Small intestine (tissue), 7 donors: ENCODE data around the gene PRKN. TPM values are rescaled to one million over a fixed set of nuclear protein-coding genes. Genes with fewer than 3 reads are reported as not detected.
A peak's percentile ranks its signal among the peaks of the same experiment; 100 is the strongest.

ENCODE experiments used
- DNase-seq, 2 donors: peaks; one replicate each; pipeline versions ENCODE4 v3.0.0 to v3.0.0-alpha.2; 2013
- FAIRE-seq: peaks from 2 replicates; lab custom pipeline; 2012; peaks lifted over from hg19 to GRCh38; lab: Jason Lieb, UNC
- H3K27ac ChIP-seq, 3 donors: one replicate each; pipeline ENCODE4 v1.5.1; 2013; ENCODE audit warnings: low read length in 2 of 3, mild to moderate bottlenecking in 2 of 3, control low read depth in 1 of 3, inconsistent platforms in 1 of 3, low read depth in 1 of 3, moderate library complexity in 1 of 3
- H3K27me3 ChIP-seq, 3 donors: one replicate each; pipeline ENCODE4 v1.6.1; 2013; ENCODE audit warnings: low read length in 3 of 3, inconsistent platforms in 1 of 3; ENCODE audit not compliant: control insufficient read depth in 3 of 3, insufficient read depth in 3 of 3
- H3K36me3 ChIP-seq, 3 donors: one replicate each; pipeline ENCODE4 v1.6.1; 2013; ENCODE audit warnings: low read length in 3 of 3, inconsistent platforms in 1 of 3, low read depth in 1 of 3, mild to moderate bottlenecking in 1 of 3, moderate library complexity in 1 of 3; ENCODE audit not compliant: control insufficient read depth in 3 of 3, insufficient read depth in 2 of 3
- H3K4me1 ChIP-seq, 3 donors: one replicate each; pipeline ENCODE4 v1.6.1; 2013; ENCODE audit warnings: low read length in 2 of 3, inconsistent platforms in 1 of 3, low read depth in 1 of 3, mild to moderate bottlenecking in 1 of 3, moderate library complexity in 1 of 3; ENCODE audit not compliant: control insufficient read depth in 3 of 3, insufficient read depth in 2 of 3
- H3K4me3 ChIP-seq, 3 donors: one replicate each; pipeline ENCODE4 v1.5.1; 2013; ENCODE audit warnings: low read length in 3 of 3, control low read depth in 1 of 3, inconsistent platforms in 1 of 3, low read depth in 1 of 3, mild to moderate bottlenecking in 1 of 3, moderate library complexity in 1 of 3
- H3K9me3 ChIP-seq, 2 donors: one replicate each; pipeline ENCODE4 v1.6.1; 2013; ENCODE audit warnings: low read depth in 1 of 2, low read length in 1 of 2; ENCODE audit not compliant: control insufficient read depth in 2 of 2, insufficient read depth in 1 of 2
- WGBS, 3 donors: extraction: QIAGEN DNeasy Blood & Tissue Kit; methylation state at CpG; one replicate each; pipeline ENCODE4 v1.1.7; 2013; 5-methylcytosine and 5-hydroxymethylcytosine counted together
- polyA plus RNA-seq, 4 donors: library from polyadenylated mRNA; stranded (reverse) in 3 of 4; unstranded in 1 of 4; fragments of 200-250 nt in 3 of 4; fragments of 120-200 nt in 1 of 4; gene quantifications; one replicate each; pipeline versions ENCODE4 v1.2.1 to v1.2.3, GENCODE V29; 2013
- donor health status: healthy with polysubstance abuse.
- donor health status: control.
- donor health status: control.
- donor health status: Bipolar disorder and iron deficiency.
- donor health status: healthy.

PRKN gene
- polyA plus RNA-seq, 4 donors = 0.27 to 2.3 (median 1.0) TPM

DNA sequence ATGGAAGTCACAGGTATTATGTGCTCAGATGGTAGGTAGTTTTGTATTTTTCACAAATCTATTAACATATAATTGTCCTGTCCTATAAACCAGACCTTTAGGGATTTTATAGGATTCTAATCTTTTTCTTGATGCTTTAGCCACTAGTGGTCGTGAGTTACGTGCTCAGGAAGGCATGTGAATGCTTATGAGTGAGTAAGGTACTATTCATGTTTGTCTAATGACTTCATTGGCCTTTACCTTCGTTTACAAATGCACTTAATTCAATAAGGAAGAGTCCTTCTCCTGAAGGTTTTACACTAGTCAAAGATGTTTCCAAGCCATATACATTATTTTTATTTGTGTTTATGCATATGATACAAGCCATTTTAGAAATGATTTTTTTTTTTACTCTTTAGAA is 23.2 kb upstream of the PRKN start:
- DNase-seq = no peak
- Histone ChIP-seq H3K4me3 (no peak overlapping the region), H3K4me1 (no peaks in the 10 kb centered on the region), H3K27ac (no peak overlapping the region), H3K9me3 (no peaks in the 10 kb centered on the region), H3K36me3 (no peaks in the 10 kb centered on the region), H3K27me3 (no peaks in the 10 kb centered on the region)
- 33 to 50% (median 45%) methylated on average over 3 of the region's 3 CpGs for WGBS, 3 donors
- FAIRE-seq = no peak

DNA sequence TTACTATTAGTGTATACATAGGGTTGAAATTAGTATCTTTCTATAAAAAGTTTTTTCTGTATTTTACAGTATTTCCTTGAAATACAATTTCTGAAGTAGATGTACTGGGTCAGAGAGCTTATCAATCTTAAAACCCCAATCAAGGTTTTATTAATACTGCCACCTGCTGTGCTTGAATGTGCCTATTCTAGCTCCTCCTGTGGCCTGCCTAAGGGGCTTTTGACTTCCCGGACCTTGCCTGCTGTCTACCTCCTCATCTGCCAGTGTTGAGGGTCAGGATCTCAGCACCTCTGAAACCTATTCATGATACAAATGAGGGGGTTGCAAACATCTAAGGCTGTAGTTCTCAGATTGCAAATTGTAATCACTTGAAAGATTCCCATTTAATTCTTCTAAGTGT is 9.4 kb upstream of the PRKN start:
- WGBS, 3 donors = 11 to 47% (median 25%) methylated on average over 1 of the region's 1 CpG
- DNase-seq (peak in 1 of 2 donors; percentile 38), FAIRE-seq (no peak)
- Histone ChIP-seq H3K36me3 (no peaks in the 10 kb centered on the region), H3K27ac (no peak overlapping the region), H3K9me3 (no peaks in the 10 kb centered on the region), H3K4me3 (no peak overlapping the region), H3K4me1 (no peaks in the 10 kb centered on the region), H3K27me3 (no peaks in the 10 kb centered on the region)

- DNase-seq (no peak), FAIRE-seq (no peak)
- Histone ChIP-seq H3K27ac (no peak overlapping the region), H3K36me3 (no peaks in the 10 kb centered on the region), H3K27me3 (no peaks in the 10 kb centered on the region), H3K4me1 (no peaks in the 10 kb centered on the region), H3K9me3 (no peaks in the 10 kb centered on the region), H3K4me3 (no peak overlapping the region)
- WGBS, 3 donors = 72 to 75% (median 72%) methylated on average over 4 of the region's 4 CpGs
These were observed 5.9 kb upstream of the PRKN start for GRCh38 chr6:162733489-162733888.

GRCh38 chr6:162730502-162730901 is 2.9 kb upstream of the PRKN start:
- peaks cover 0 to 6% (median 1%) of the 10 kb centered on the region in 3 donors for H3K4me1 ChIP-seq
- no peaks in the 10 kb centered on the region for H3K9me3 ChIP-seq
- DNase-seq (no peak), FAIRE-seq (no peak)
- no peaks in the 10 kb centered on the region for H3K27me3 ChIP-seq
- H3K4me3 ChIP-seq = no peak overlapping the region
- H3K27ac ChIP-seq = no peak overlapping the region
- H3K36me3 ChIP-seq = no peaks in the 10 kb centered on the region
- WGBS, 3 donors = 97 to 100% (median 98%) methylated on average over 1 of the region's 1 CpG

DNA sequence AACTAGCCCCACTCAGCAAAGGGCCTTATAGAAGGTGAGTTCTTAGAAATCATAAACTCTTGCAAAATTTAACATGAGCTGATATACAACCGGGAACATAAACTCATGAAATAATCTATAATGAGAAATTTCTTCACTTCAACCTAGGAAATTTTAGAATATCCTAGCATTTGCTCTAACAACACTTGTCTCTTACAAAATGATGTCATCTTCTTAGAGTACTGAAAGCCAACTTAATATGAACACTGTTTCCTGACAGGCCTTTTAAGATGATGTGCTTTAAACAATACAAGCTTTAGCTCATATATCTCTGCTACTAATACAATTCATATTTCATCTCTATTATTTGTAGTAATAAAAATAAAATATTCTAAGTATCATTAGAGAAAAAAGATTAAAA is 1.1 kb upstream of the PRKN start:
- no peak overlapping the region for H3K4me3 ChIP-seq
- DNase-seq (no peak), FAIRE-seq (peak; percentile 39)
- no peaks in the 10 kb centered on the region for H3K27me3 ChIP-seq
- no peak overlapping the region for H3K27ac ChIP-seq
- 74 to 90% (median 82%) methylated on average over 1 of the region's 1 CpG for WGBS, 3 donors
- no peaks in the 10 kb centered on the region for H3K36me3 ChIP-seq
- H3K4me1 ChIP-seq = peaks cover 2 to 14% (median 5%) of the 10 kb centered on the region in 3 donors
- no peaks in the 10 kb centered on the region for H3K9me3 ChIP-seq

GRCh38 chr6:162728197-162728596 is 631 bp upstream of the PRKN start:
- Histone ChIP-seq H3K4me1 (peaks cover 2 to 14% (median 5%) of the 10 kb centered on the region in 3 donors), H3K4me3 (peak overlapping the region in 1 of 3 donors; percentile 29), H3K9me3 (no peaks in the 10 kb centered on the region), H3K27me3 (no peaks in the 10 kb centered on the region), H3K36me3 (no peaks in the 10 kb centered on the region), H3K27ac (peak overlapping the region; percentile 5 to 63 (median 46))
- FAIRE-seq (no peak), DNase-seq (no peak)
- 25 to 41% (median 31%) methylated on average over 7 of the region's 7 CpGs for WGBS, 3 donors

DNA sequence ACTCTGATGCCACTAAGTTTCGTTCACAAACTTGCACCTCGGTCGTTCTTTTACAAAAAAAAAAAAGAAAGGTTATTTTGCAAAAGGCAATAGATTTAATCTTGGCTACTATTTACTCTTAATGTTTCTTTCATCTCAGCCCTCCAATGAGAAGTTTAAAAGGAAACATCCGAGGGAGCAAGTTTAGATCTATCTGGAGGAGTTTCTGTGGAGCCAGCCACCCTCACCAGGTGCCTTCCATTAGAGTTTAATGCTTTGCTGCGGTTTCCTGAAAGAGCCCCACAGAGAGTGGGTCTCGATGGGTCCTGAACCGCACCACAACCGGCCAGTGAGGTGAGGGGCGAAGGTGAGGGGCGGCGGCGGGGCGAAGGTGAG is 632 bp downstream of the PRKN start:
- no peaks in the 10 kb centered on the region for H3K27me3 ChIP-seq
- DNase-seq = peak in 1 of 2 donors; percentile 29

GRCh38 chr6:162722633-162723032 is 4.9 kb downstream of the PRKN start:
- Histone ChIP-seq H3K36me3 (no peaks in the 10 kb centered on the region), H3K4me3 (no peak overlapping the region), H3K4me1 (peaks cover 2 to 10% (median 5%) of the 10 kb centered on the region in 3 donors), H3K27me3 (no peaks in the 10 kb centered on the region), H3K9me3 (no peaks in the 10 kb centered on the region), H3K27ac (no peak overlapping the region)
- FAIRE-seq (no peak), DNase-seq (no peak)
- 56 to 94% (median 84%) methylated on average over 1 of the region's 1 CpG for WGBS, 3 donors

More for the DNA sequence above, 632 bp downstream of the PRKN start:
- Histone ChIP-seq H3K9me3 (no peaks in the 10 kb centered on the region), H3K4me3 (peak overlapping the region; percentile 62 to 92 (median 74)), H3K36me3 (no peaks in the 10 kb centered on the region), H3K4me1 (peaks cover 2 to 14% (median 5%) of the 10 kb centered on the region in 3 donors), H3K27ac (peak overlapping the region; percentile 80 to 96 (median 86))
- 1 to 6% (median 3%) methylated on average over 12 to 13 of the region's 13 CpGs for WGBS, 3 donors
- FAIRE-seq = no peak

DNA sequence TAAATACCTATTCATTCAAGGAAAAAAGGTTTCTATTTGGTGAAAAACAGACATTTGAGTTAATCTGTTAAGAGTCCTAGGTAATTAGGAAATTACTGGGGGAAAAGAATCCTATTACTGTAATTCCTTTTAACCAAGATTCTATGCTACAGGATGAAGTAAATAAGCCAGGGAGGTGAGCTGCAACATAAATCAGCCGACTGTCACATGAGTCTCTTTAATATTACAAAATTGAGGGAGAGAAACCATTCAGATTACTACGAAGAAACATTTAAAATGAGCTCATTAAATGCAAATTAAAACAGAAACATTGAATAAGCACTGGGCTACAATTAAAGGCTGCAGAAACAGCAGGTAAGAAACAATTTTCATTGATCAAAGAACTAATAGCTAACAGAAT is 5.3 kb downstream of the PRKN start:
- DNase-seq (no peak), FAIRE-seq (no peak)
- Histone ChIP-seq H3K4me3 (no peak overlapping the region), H3K27me3 (no peaks in the 10 kb centered on the region), H3K27ac (no peak overlapping the region), H3K4me1 (peaks cover 2 to 10% (median 5%) of the 10 kb centered on the region in 3 donors), H3K36me3 (no peaks in the 10 kb centered on the region), H3K9me3 (peaks cover 0 to under 1% of the 10 kb centered on the region in 2 donors)
- WGBS, 3 donors = 77 to 91% (median 88%) methylated on average over 2 of the region's 2 CpGs
